Neural cell (in vitro differentiated cells): ENCODE data around the gene SERPINB6.

Experiments
- EP300 ChIP-seq: fragments of 450-650 bp; conservative IDR thresholded peaks from 2 replicates; pipeline ENCODE4 v1.6.1; 2014; ENCODE audit warnings: antibody characterized with exemption, mild to moderate bottlenecking, moderate library complexity; ENCODE audit not compliant: poor library complexity, severe bottlenecking
- EZH2 ChIP-seq: fragments of 200-600, 300-800 bp; shearing (Covaris generic), sonication (generic); IDR thresholded peaks from 2 replicates; pipeline ENCODE4 v1.6.1; 2014; ENCODE audit warnings: antibody characterized with exemption, low read length, borderline replicate concordance, mild to moderate bottlenecking; ENCODE audit not compliant: insufficient read depth, poor library complexity, severe bottlenecking
- POLR2AphosphoS5 ChIP-seq: IDR thresholded peaks from 2 replicates; pipeline ENCODE4 v1.6.1; 2012
- TF ChIP-seq, protein P1 (sequence below): fragments of 450-650 bp; IDR thresholded peaks from 2 replicates; pipeline ENCODE4 v1.5.1; 2014; ENCODE audit warnings: antibody characterized with exemption, mild to moderate bottlenecking, moderate library complexity; ENCODE audit not compliant: poor library complexity, severe bottlenecking

DNA sequence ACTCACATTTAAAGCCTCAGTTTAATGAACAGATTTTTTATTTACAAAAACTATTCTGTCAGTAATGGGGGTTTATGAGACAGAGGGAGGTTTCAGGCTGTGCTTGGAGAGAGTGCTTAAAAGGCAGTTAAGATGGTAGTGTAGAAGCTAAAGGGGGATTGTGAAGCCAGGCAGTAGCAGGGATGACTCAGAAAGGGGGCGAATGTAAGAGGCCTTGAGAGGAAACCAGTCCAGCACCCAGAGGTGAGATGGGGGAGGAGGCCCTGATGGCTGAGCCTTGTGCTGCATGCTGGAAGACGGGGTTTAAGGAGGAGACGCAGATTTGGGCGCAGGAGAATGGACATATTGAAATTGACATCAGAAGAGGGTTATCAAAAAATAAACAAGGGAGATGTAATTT is 61.6 kb downstream of the SERPINB6 start:
- no peak for TF ChIP-seq POLR2AphosphoS5
- no peak for TF ChIP-seq EZH2
- TF ChIP-seq, protein P1, sequence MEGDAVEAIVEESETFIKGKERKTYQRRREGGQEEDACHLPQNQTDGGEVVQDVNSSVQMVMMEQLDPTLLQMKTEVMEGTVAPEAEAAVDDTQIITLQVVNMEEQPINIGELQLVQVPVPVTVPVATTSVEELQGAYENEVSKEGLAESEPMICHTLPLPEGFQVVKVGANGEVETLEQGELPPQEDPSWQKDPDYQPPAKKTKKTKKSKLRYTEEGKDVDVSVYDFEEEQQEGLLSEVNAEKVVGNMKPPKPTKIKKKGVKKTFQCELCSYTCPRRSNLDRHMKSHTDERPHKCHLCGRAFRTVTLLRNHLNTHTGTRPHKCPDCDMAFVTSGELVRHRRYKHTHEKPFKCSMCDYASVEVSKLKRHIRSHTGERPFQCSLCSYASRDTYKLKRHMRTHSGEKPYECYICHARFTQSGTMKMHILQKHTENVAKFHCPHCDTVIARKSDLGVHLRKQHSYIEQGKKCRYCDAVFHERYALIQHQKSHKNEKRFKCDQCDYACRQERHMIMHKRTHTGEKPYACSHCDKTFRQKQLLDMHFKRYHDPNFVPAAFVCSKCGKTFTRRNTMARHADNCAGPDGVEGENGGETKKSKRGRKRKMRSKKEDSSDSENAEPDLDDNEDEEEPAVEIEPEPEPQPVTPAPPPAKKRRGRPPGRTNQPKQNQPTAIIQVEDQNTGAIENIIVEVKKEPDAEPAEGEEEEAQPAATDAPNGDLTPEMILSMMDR, result no peak
- TF ChIP-seq EP300, result no peak
